ENCODE results near the gene TMEM150C. TPM values are rescaled to one million over a fixed set of nuclear protein-coding genes. Genes with fewer than 3 reads are reported as not detected.

The TMEM150C gene
- polyA plus RNA-seq, 1 donor (not counting 4 experiments of a cell fraction or from before 2014, with no cell fraction given): 0.07 TPM

- TF ChIP-seq CTCF (optimal IDR thresholded peaks at IDR 0.05 in 1 of 3, IDR thresholded peaks at IDR 0.05 in 1 of 3, conservative IDR thresholded peaks at IDR 0.05 in 1 of 3; ENCODE audit: extremely low read depth in 1 of 3, insufficient read depth in 2 of 3, low read length in 3 of 3): no peak
- TF ChIP-seq EZH2 (IDR thresholded peaks at IDR 0.05; ENCODE audit: low read length): no peak
- H2AFZ ChIP-seq (ENCODE audit: control insufficient read depth, low read length): no peak overlapping the region
- H4K20me1 ChIP-seq (ENCODE audit: control insufficient read depth, extremely low read depth, insufficient read depth, low read length): no peaks in the 10 kb centered on the region
- no peak overlapping the region for H3K27ac ChIP-seq (ENCODE audit: control insufficient read depth, insufficient read depth, low read length)
- dilution Hi-C loops (cut with MboI; ENCODE audit: extremely low pct_ligation_motif_present, low sequenced_read_pairs): no loop called here
- H3K4me2 ChIP-seq (ENCODE audit: control insufficient read depth, extremely low read depth, insufficient read depth, low read depth, low read length): peak overlapping the region; percentile 14
- H3K4me3 ChIP-seq (ENCODE audit: control insufficient read depth in 2 of 3, extremely low read depth in 1 of 3, insufficient read depth in 2 of 3, low read depth in 1 of 3, low read length in 3 of 3): no peak overlapping the region
- DNase-seq (ENCODE audit: low read depth, low spot score): no peak
- H3K9ac ChIP-seq (ENCODE audit: control insufficient read depth, extremely low read depth, insufficient read depth, low read length): no peak overlapping the region
- peaks cover 83% of the 10 kb centered on the region for H3K79me2 ChIP-seq (ENCODE audit: control insufficient read depth, insufficient read depth, low read length)
- H3K4me1 ChIP-seq (ENCODE audit: control insufficient read depth, extremely low read depth, insufficient read depth, low read length): peaks cover 38% of the 10 kb centered on the region
- no peaks in the 10 kb centered on the region for H3K9me3 ChIP-seq (ENCODE audit: control insufficient read depth, low read depth, low read length)
- no peaks in the 10 kb centered on the region for H3K9me1 ChIP-seq (ENCODE audit: control insufficient read depth, extremely low read depth, insufficient read depth, low read length)
- H3K27me3 ChIP-seq (ENCODE audit: control insufficient read depth, extremely low read depth, insufficient read depth, low read length): no peaks in the 10 kb centered on the region
- peaks cover 3 to 12% of the 10 kb centered on the region in 2 experiments for H3K36me3 ChIP-seq (ENCODE audit: control insufficient read depth in 2 of 2, extremely low read depth in 1 of 2, insufficient read depth in 2 of 2, low read length in 2 of 2)
- FAIRE-seq: no peak
These were observed 128.0 kb downstream of the TMEM150C start for GRCh38 chr4:82433791-82434190.

Other genes with a start within 250 kb of the TMEM150C start
- gene HNRNPD, start 188.0 kb downstream of the TMEM150C start, polyA plus RNA-seq: 30.3 to 91.3 TPM (median 68.1 TPM) in 3 replicates
- gene HNRNPDL, start 131.5 kb downstream of the TMEM150C start, polyA plus RNA-seq: 119 to 292 TPM (median 229 TPM) in 3 replicates
- gene ENOPH1, start 131.4 kb downstream of the TMEM150C start, polyA plus RNA-seq: 17.6 to 29.4 TPM (median 20.9 TPM) in 3 replicates
- gene SCD5, start 236.8 kb upstream of the TMEM150C start, polyA plus RNA-seq: 33.5 to 42.5 TPM (median 39.4 TPM) in 3 replicates